RPMI7951 (cell line): Measurements from ENCODE around the gene LIN28B. TPM values are rescaled to one million over a fixed set of nuclear protein-coding genes. Genes with fewer than 3 reads are reported as not detected.
"Not testable (repeated sequence)": the region's sequence is repeated elsewhere in the genome, so short reads cannot be mapped to it uniquely, and the experiment has no call there.

Experiments used
- DNase-seq: peaks from one replicate; pipeline ENCODE4 v3.0.0-alpha.2; 2012; ENCODE audit warnings: low read depth
- total RNA-seq: library from RNA; depleted of rRNA; stranded (reverse); fragments of >200 nt; shearing (Covaris generic); gene quantifications from 2 replicates; pipeline ENCODE4 v1.2.3, GENCODE V29; 2014

LIN28B gene
- total RNA-seq, 1 experiment from 2014 or later = 0.24 TPM

GRCh38 chr6:104955927-104956730, 778 bp upstream of the LIN28B start:
- DNase-seq = no peak

- DNase-seq = no peak
These were observed 632 bp downstream of the LIN28B start for GRCh38 chr6:104957301-104958177.

- DNase-seq = no peak
These were observed 1.5 kb downstream of the LIN28B start for GRCh38 chr6:104958178-104959025.

- no peak for DNase-seq
These were observed 2.3 kb downstream of the LIN28B start for GRCh38 chr6:104959026-104959858.

- DNase-seq = no peak
These were observed 12.2 kb downstream of the LIN28B start for GRCh38 chr6:104969108-104969507.

GRCh38 chr6:104969785-104970581, 13.1 kb downstream of the LIN28B start:
- no peak for DNase-seq

- DNase-seq = no peak
These were observed 16.5 kb downstream of the LIN28B start for GRCh38 chr6:104973404-104973803.

GRCh38 chr6:104983296-104983695, 26.4 kb downstream of the LIN28B start:
- no peak for DNase-seq

- no peak for DNase-seq
These were observed 26.9 kb downstream of the LIN28B start for GRCh38 chr6:104983776-104984175.

GRCh38 chr6:104984831-104985230, 27.9 kb downstream of the LIN28B start:
- DNase-seq = no peak

GRCh38 chr6:104985875-104986274, 29.0 kb downstream of the LIN28B start:
- not testable (repeated sequence) for DNase-seq

- DNase-seq = no peak
These were observed 29.7 kb downstream of the LIN28B start for GRCh38 chr6:104986625-104987024.

- DNase-seq = no peak
These were observed 30.3 kb downstream of the LIN28B start for GRCh38 chr6:104987218-104987617.

GRCh38 chr6:104990085-104990484, 33.2 kb downstream of the LIN28B start:
- no peak for DNase-seq

- DNase-seq = not testable (repeated sequence)
These were observed 34.2 kb downstream of the LIN28B start for GRCh38 chr6:104991062-104991461.

- DNase-seq = not testable (repeated sequence)
These were observed 36.7 kb downstream of the LIN28B start for GRCh38 chr6:104993576-104993975.

GRCh38 chr6:104995989-104996617, 39.2 kb downstream of the LIN28B start:
- peak; percentile 2 for DNase-seq

- DNase-seq = no peak
These were observed 44.2 kb downstream of the LIN28B start for GRCh38 chr6:105001063-105001462.

- DNase-seq = no peak
These were observed 45.0 kb downstream of the LIN28B start for GRCh38 chr6:105001906-105002305.

- no peak for DNase-seq
These were observed 48.5 kb downstream of the LIN28B start for GRCh38 chr6:105005451-105005850.
